Right lobe of liver (tissue), 6 donors: Measurements from ENCODE around the gene CCZ1B. TPM values are rescaled to one million over a fixed set of nuclear protein-coding genes. Genes with fewer than 3 reads are reported as not detected.
"Not testable (repeated sequence)": the region's sequence is repeated elsewhere in the genome, so short reads cannot be mapped to it uniquely, and the experiment has no call there.

Source experiments
- ATAC-seq, 4 donors: fragments of 200-7000 bp; cut with Tn5 transposase; one replicate each; pipeline ENCODE4 v1.9.1; 2020; ENCODE audit warnings: mild to moderate bottlenecking in 4 of 4, moderate library complexity in 4 of 4
- DNase-seq, 3 donors: peaks; one replicate each; pipeline ENCODE4 v3.0.0-alpha.2; 2020
- H3K27ac ChIP-seq, 3 donors: fragments of 200-600 bp; one replicate each; pipeline ENCODE4 v1.8.0; 2022
- H3K27me3 ChIP-seq, 2 donors: fragments of 200-600 bp; one replicate each; pipeline ENCODE4 v1.8.0; 2022
- H3K36me3 ChIP-seq, 4 donors: fragments of 200-600 bp; sonication (generic) in 1 of 4; one replicate each; pipeline versions ENCODE4 v1.5.1 to v1.8.0; 2017 to 2022; ENCODE audit warnings: control low read depth in 1 of 4
- H3K4me1 ChIP-seq, 4 donors: fragments of 200-600 bp; sonication (generic) in 1 of 4; one replicate each; pipeline versions ENCODE4 v1.5.1 to v1.8.0; 2017 to 2022; ENCODE audit warnings: control low read depth in 1 of 4
- H3K4me3 ChIP-seq, 3 donors: fragments of 200-600 bp; one replicate each; pipeline ENCODE4 v1.8.0; 2022
- H3K9me3 ChIP-seq, 4 donors: fragments of 200-600 bp; sonication (generic) in 1 of 4; one replicate each; pipeline versions ENCODE4 v1.5.1 to v1.8.0; 2017 to 2022; ENCODE audit warnings: control low read depth in 1 of 4
- CTCF ChIP-seq, 4 donors: fragments of 200-600 bp in 3 of 4; fragments of 450-650 bp in 1 of 4; IDR thresholded peaks; one replicate each; pipeline versions ENCODE4 v1.5.1 to v1.8.0; 2016 to 2022; ENCODE audit warnings: antibody characterized with exemption in 4 of 4, mild to moderate bottlenecking in 2 of 4
- WGBS: methylation state at CpG from one replicate; pipeline ENCODE4 v1.1.6; 2018; ENCODE audit warnings: low coverage, low lambda C conversion rate; ENCODE audit not compliant: insufficient coverage; ENCODE audit errors: missing lambda C conversion rate; 5-methylcytosine and 5-hydroxymethylcytosine counted together
- intact Hi-C, 2 donors: fragments of 100-400 bp; cut with DNase I; formaldehyde crosslinking; loops; one replicate each; pipeline versions ENCODE4 v1.11.2 to v1.14.1; 2022
- total RNA-seq, 6 experiments: library from RNA; depleted of rRNA in 2 of 6; stranded (reverse); fragments of >200 nt in 2 of 6; fragmentation: NEBNext Ultra II Directional in 3 of 6; extraction: Animal tissue kit (Norgen Biotek cat#: 25700) in 3 of 6; gene quantifications; one replicate each; pipeline versions ENCODE4 v1.1.0 to v1.2.4, GENCODE V29; 2016 to 2023
- donor health status: DM: no; HTN: yes; CAD: no.
- donor health status: DM: no; HTN: no; CAD: no.
- donor health status: DM: no; HTN: no; CAD: no.
- donor health status: DM: no; HTN: yes; CAD: no.
- donor health status: DM: no; HTN: yes; CAD: no.

Gene CCZ1B
- total RNA-seq, 6 experiments from 2014 or later: 6.5 to 24.1 (median 16.2) TPM

DNA sequence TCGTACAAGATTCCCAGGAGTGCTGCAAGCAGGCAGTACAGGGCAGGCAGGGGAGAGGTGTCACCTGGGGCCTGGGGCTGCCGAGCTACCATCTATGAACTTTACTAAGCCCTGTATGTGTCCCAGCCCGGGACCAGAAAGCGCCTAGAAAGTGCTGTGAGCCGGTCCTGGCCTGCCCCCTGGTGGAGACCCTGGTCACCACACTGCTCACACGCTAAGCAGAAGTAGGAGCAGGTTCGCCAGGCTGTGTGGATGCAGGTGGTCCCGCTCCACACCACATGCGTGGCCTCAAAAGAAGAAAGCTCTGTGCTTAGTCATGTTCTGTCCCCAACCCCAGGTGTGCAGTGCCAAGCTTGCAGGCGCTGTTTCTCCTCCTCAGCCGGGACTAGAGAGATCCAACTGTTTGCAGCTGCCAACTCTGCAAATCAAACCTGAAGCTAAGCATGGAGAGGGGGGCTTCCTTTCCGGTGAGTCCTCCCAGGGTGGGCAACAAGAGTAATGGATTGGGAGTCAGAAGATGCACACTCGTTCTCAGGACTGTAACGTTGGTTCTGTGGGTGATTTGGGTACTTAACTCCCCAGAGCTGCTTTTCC lies 31.7 kb upstream of the CCZ1B start:
- H3K4me3 ChIP-seq, H3K27ac ChIP-seq, intact Hi-C loops, H3K36me3 ChIP-seq, H3K4me1 ChIP-seq, H3K9me3 ChIP-seq, H3K27me3 ChIP-seq, ATAC-seq: not testable (repeated sequence)
- WGBS: 8% methylated on average over 2 of the region's 14 CpGs
- DNase-seq: peak; percentile 69 to 76 (median 75)
- TF ChIP-seq CTCF (IDR thresholded peaks at IDR 0.05): peak; percentile 43 to 77 (median 76)

- 0% methylated on average over 1 of the region's 47 CpGs for WGBS
These were observed 29.6 kb upstream of the CCZ1B start for GRCh38 chr7:6855563-6856131.

GRCh38 chr7:6854747-6855562 lies 28.9 kb upstream of the CCZ1B start:
- not testable (repeated sequence) for ATAC-seq

More at GRCh38 chr7:6855563-6856131, 29.6 kb upstream of the CCZ1B start:
- H3K9me3 ChIP-seq, DNase-seq, ATAC-seq, H3K27me3 ChIP-seq, H3K36me3 ChIP-seq, intact Hi-C loops, H3K27ac ChIP-seq, H3K4me1 ChIP-seq: not testable (repeated sequence)
- peak overlapping the region in 1 of 3 donors; percentile 13 for H3K4me3 ChIP-seq

GRCh38 chr7:6853681-6854080 lies 27.6 kb upstream of the CCZ1B start:
- H3K4me1 ChIP-seq, H3K9me3 ChIP-seq, ATAC-seq, DNase-seq, H3K27me3 ChIP-seq, intact Hi-C loops, H3K36me3 ChIP-seq, H3K4me3 ChIP-seq, H3K27ac ChIP-seq: not testable (repeated sequence)
- WGBS: 92% methylated on average over 2 of the region's 17 CpGs

More at GRCh38 chr7:6854747-6855562, 28.9 kb upstream of the CCZ1B start:
- H3K9me3 ChIP-seq, intact Hi-C loops, H3K27me3 ChIP-seq, H3K27ac ChIP-seq, H3K36me3 ChIP-seq, DNase-seq, H3K4me1 ChIP-seq: not testable (repeated sequence)
- 0% methylated on average over 4 of the region's 71 CpGs for whole genome bisulfite sequencing
- H3K4me3 ChIP-seq: peak overlapping the region in 1 of 3 donors; percentile 13

DNA sequence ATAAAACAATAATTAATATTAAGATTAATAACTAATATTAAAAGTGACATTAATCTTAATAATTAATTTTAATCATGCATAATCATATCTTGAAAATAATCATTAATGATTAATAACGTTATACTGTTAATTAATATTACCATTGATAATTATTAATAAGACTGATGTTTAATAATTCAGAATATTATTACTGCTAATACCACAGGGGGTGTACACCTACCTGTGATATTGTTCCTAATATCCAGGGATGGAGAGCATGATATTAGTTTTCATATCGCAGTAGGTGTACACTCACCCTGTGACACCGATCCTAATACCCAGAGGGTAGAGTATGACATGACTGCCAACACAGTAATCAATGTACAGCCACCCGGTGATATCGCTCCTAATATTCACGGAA lies 23.1 kb upstream of the CCZ1B start:
- H3K36me3 ChIP-seq, H3K27me3 ChIP-seq, DNase-seq, intact Hi-C loops, H3K27ac ChIP-seq, H3K4me3 ChIP-seq, H3K4me1 ChIP-seq, ATAC-seq, H3K9me3 ChIP-seq: not testable (repeated sequence)
- WGBS: 88% methylated on average over 6 of the region's 6 CpGs

DNA sequence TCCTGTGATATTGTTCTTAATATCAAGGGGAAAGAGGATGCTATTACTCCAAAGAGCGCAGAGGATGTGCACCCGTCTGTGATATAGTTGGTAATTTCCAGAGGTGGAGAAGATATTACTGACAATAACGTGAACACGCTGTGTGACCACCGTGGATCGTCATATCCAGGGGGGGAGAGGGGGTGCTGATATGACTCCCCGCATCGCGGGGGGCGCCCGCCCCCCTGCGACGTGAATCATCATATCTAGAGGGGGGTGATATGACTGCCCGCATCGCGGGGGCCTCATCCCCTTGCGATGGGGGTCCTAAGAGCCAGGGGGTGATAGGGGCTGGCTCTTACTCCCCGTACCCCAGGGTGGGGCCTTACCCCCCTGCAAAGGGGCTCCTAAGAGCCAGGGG lies 21.7 kb upstream of the CCZ1B start:
- 42% methylated on average over 3 of the region's 18 CpGs for WGBS
- H3K27me3 ChIP-seq, H3K4me3 ChIP-seq, H3K9me3 ChIP-seq, H3K36me3 ChIP-seq, H3K27ac ChIP-seq, ATAC-seq, intact Hi-C loops, H3K4me1 ChIP-seq, DNase-seq: not testable (repeated sequence)

GRCh38 chr7:6845971-6846449 lies 19.9 kb upstream of the CCZ1B start:
- ATAC-seq, H3K4me3 ChIP-seq, intact Hi-C loops, H3K27me3 ChIP-seq, H3K36me3 ChIP-seq, H3K4me1 ChIP-seq, H3K27ac ChIP-seq, H3K9me3 ChIP-seq, DNase-seq: not testable (repeated sequence)
- WGBS: 27% methylated on average over 13 of the region's 16 CpGs

GRCh38 chr7:6843654-6844053 lies 17.6 kb upstream of the CCZ1B start:
- H3K9me3 ChIP-seq, H3K27me3 ChIP-seq, DNase-seq, ATAC-seq, H3K4me3 ChIP-seq, H3K4me1 ChIP-seq, H3K27ac ChIP-seq, H3K36me3 ChIP-seq, intact Hi-C loops: not testable (repeated sequence)
- 67% methylated on average over 1 of the region's 6 CpGs for WGBS

DNA sequence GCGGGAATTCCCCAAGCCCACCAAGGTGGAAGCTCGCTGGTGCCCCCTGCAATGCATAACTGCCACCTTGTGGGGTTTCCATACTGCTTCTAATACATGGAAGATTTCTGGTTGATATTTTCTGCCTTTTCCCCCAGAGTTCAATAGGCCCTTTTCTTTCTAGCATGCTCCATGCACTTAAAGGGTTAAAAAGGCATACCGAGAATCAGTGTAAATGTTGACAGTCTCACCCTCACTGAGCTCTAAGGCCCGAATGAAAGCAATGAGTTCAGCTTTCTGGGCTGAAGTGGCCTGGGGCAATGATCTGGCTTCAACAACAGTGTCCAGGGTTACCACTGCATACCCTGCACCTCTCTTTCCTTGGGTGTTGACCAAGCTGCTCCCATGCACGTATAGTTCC lies 17.0 kb upstream of the CCZ1B start:
- H3K4me3 ChIP-seq, H3K27ac ChIP-seq, H3K9me3 ChIP-seq, ATAC-seq, DNase-seq, H3K27me3 ChIP-seq, H3K36me3 ChIP-seq, intact Hi-C loops, H3K4me1 ChIP-seq: not testable (repeated sequence)
- WGBS: 25% methylated on average over 4 of the region's 5 CpGs

GRCh38 chr7:6842278-6842921 lies 16.3 kb upstream of the CCZ1B start:
- intact Hi-C loops, DNase-seq, H3K27me3 ChIP-seq, H3K4me1 ChIP-seq, H3K36me3 ChIP-seq, ATAC-seq, H3K4me3 ChIP-seq, H3K27ac ChIP-seq, H3K9me3 ChIP-seq: not testable (repeated sequence)
- WGBS: 69% methylated on average over 16 of the region's 20 CpGs
